GM12891 (cell line): ENCODE data around the gene EFCAB13.

Experiments used
- POLR2A ChIP-seq: IDR thresholded peaks from 2 replicates; pipeline ENCODE4 v1.6.1; 2011; ENCODE audit warnings: low read depth, low read length, control low read depth
- POLR2AphosphoS5 ChIP-seq: IDR thresholded peaks from 2 replicates; pipeline ENCODE4 v1.6.1; 2011; ENCODE audit warnings: low read depth, low read length, control low read depth

DNA sequence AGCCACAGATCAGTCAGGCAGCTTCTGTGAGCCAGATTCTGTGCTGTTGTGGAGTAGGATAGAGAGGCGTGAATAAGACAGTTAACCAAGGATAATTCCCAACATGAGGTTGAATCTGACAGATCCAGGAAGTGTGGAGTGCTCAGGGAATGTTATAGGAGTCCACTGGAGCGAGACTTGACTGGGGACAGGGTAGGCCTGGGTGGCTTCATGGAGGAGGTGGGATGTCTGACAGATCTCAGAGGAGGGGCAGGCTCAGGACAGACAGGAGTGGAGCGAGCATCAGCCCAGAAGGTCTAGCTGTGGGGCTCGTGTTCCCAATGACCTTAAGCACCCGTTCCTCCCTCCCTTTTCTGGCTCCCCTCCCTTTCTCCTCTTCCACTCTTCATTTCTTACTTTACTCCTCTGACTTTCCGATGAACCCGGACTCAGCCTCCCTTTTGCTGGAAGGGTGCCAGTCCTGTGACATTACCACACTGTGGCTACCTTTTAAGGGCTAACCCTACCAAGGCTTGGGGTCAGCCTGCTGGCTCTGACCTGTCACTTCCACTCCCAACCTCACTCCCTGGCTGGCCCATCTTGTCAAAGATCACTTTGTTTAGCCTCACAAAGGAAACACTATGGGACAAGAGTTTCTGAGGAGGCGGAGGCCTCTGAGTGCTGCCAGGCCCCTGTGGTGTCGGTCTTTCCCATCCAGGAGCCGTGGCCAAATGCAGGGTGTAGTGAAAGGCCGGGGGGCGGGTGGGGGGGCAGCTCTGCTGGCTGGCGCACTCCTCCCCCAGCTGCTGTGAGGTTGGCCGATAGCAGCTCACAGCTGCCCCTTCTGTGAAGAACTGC, 28.5 kb upstream of the EFCAB13 start:
- TF ChIP-seq POLR2AphosphoS5 (no peak), POLR2A (no peak)
